ENCODE measurements around the gene ADSL. TPM values are rescaled to one million over a fixed set of nuclear protein-coding genes. Genes with fewer than 3 reads are reported as not detected.

ADSL gene
- total RNA-seq, 1 donor from 2014 or later = 153 TPM

DNA sequence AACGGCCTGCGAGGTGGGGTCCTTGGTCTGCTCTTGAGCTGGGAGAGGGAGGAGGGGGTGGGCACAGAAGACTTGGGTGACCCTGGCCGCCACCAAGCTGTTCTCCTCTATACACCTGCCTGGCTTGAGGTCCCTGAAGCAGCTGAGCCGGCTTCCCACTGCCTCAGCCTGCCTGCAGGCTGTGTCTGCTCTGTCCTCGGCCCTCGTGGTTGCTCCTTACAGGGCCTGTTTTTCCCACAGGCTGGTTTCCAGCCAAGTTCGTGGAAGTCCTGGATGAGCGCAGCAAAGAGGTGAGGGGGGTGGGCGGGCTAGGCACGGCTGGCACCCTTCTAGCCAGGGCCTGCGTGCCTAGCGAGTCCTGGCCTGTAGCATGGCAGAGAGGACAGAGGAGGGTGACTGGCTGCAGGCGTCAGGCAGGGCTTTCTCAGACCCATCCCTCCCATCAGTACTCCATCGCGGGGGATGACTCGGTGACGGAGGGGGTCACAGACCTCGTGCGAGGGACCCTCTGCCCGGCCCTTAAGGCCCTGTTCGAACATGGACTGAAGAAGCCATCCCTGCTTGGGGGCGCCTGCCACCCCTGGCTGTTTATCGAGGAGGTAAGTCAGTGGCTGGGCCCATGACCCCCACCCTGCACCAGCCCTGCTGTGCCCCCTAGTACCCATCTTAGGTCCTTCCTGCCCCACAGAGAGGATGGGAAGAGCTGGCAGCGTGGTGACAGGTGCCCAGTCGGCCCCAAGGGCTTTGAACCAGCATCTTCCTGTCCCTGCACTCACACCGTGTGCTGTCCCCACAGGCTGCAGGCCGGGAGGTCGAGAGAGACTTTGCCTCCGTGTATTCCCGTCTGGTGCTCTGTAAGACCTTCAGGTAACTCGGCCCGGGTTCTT is 61.8 kb downstream of the ADSL start:
- peaks cover 7% of the 10 kb centered on the region for H3K36me3 ChIP-seq (ENCODE audit: control insufficient read depth, insufficient read depth, low read length)
- no peak for DNase-seq (ENCODE audit: low read depth)
- no peak overlapping the region for H3K4me3 ChIP-seq (ENCODE audit: low read depth, low read length)
- no peaks in the 10 kb centered on the region for H3K27me3 ChIP-seq (ENCODE audit: control insufficient read depth, insufficient read depth, low read length)
- TF ChIP-seq, protein P1, sequence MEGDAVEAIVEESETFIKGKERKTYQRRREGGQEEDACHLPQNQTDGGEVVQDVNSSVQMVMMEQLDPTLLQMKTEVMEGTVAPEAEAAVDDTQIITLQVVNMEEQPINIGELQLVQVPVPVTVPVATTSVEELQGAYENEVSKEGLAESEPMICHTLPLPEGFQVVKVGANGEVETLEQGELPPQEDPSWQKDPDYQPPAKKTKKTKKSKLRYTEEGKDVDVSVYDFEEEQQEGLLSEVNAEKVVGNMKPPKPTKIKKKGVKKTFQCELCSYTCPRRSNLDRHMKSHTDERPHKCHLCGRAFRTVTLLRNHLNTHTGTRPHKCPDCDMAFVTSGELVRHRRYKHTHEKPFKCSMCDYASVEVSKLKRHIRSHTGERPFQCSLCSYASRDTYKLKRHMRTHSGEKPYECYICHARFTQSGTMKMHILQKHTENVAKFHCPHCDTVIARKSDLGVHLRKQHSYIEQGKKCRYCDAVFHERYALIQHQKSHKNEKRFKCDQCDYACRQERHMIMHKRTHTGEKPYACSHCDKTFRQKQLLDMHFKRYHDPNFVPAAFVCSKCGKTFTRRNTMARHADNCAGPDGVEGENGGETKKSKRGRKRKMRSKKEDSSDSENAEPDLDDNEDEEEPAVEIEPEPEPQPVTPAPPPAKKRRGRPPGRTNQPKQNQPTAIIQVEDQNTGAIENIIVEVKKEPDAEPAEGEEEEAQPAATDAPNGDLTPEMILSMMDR (IDR thresholded peaks at IDR 0.05; ENCODE audit: insufficient read depth, low read length, poor library complexity, severe bottlenecking) = no peak

DNA sequence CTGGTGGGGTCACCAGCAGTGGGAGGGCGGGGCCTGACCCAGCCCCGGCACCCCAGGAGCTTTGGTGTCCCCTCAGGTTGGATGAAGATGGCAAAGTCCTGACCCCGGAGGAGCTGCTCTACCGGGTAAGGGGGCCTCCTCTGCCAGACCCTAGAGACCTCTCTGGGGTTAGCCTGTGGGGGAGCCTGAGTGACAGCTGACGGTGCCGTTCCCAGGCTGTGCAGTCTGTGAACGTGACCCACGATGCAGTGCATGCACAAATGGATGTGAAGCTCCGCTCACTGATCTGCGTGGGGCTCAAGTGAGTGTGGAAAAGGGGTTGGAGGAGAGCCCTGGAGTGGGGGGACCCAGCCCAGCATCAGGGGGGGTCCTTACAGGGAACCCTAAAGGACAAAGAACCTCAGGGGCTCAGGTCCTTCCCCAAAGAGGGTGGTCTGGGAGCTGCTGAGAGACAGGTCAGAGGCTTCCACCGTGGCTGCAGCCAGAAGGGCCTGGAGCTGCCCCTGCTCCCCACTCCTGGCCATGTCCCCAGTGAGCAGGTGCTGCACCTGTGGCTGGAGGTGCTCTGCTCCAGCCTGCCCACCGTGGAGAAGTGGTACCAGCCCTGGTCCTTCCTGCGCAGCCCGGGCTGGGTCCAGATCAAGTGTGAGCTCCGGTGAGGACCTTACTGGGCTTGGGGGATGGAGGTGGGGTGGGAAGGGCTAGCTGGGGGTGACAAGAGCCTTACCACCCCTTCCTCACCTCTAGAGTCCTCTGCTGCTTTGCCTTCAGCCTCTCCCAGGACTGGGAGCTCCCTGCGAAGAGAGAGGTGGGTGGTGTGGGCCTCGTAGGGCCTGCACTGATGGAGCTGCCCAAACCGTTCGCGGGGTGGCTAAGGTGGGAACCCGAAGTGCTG is 62.7 kb downstream of the ADSL start:
- TF ChIP-seq, protein P1 (IDR thresholded peaks at IDR 0.05; ENCODE audit: insufficient read depth, low read length, poor library complexity, severe bottlenecking) = no peak

DNA sequence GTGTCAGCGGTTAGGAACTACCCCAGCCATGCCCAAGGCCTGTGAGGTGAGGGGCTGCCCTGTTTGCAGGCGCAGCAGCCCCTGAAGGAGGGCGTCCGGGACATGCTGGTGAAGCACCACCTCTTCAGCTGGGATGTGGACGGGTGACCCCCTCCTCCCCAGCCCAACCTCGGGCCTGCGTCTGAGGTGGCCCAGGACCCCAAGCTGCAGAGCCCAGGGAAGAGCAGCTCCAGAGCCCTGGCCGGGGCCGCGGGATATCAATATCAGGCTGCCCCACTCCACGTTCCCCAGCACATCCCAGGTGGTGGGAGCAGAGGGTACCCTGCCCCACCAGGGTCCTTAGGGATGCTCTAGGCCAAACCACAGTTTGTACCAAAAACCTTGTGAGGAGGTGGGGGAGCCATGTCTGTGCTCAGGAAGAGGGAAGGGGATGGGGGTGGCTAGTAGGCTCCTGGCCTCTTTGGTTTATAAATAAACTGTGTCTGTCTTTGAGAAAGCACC is 63.4 kb downstream of the ADSL start:
- no peak overlapping the region for H3K4me3 ChIP-seq (ENCODE audit: low read depth, low read length)
- no peak for DNase-seq (ENCODE audit: low read depth)
- H3K27me3 ChIP-seq (ENCODE audit: control insufficient read depth, insufficient read depth, low read length) = no peaks in the 10 kb centered on the region
- peaks cover 5% of the 10 kb centered on the region for H3K36me3 ChIP-seq (ENCODE audit: control insufficient read depth, insufficient read depth, low read length)
- TF ChIP-seq, protein P1 (IDR thresholded peaks at IDR 0.05; ENCODE audit: insufficient read depth, low read length, poor library complexity, severe bottlenecking) = no peak

More for the DNA sequence above, 62.7 kb downstream of the ADSL start:
- Histone ChIP-seq H3K36me3 (ENCODE audit: control insufficient read depth, insufficient read depth, low read length) (peaks cover 7% of the 10 kb centered on the region), H3K4me3 (ENCODE audit: low read depth, low read length) (no peak overlapping the region), H3K27me3 (ENCODE audit: control insufficient read depth, insufficient read depth, low read length) (no peaks in the 10 kb centered on the region)
- no peak for DNase-seq (ENCODE audit: low read depth)

DNA sequence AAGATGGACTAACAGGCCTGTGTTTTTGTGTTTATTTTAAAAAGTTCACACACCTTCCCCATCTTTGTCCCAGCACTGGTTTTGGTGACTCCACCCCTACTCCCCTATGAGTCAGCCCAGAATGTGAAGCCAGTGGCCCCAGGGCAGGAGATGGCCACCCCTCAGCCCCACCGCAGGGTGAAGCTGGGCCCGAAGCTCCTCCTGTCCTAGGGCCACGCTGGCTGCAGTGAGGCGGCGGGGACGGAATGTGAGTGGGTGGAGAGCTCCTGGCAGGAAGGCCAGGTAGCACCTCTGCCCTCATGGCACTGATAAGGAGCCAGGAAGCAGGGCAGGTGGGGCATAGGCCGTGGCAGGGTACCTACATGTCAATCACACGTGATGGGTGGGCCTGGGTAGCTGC is 64.0 kb downstream of the ADSL start:
- no peak overlapping the region for H3K4me3 ChIP-seq (ENCODE audit: low read depth, low read length)
- H3K36me3 ChIP-seq (ENCODE audit: control insufficient read depth, insufficient read depth, low read length) = peaks cover 5% of the 10 kb centered on the region
- H3K27me3 ChIP-seq (ENCODE audit: control insufficient read depth, insufficient read depth, low read length) = no peaks in the 10 kb centered on the region
- DNase-seq (ENCODE audit: low read depth) = no peak
- TF ChIP-seq, protein P1 (IDR thresholded peaks at IDR 0.05; ENCODE audit: insufficient read depth, low read length, poor library complexity, severe bottlenecking) = no peak

DNA sequence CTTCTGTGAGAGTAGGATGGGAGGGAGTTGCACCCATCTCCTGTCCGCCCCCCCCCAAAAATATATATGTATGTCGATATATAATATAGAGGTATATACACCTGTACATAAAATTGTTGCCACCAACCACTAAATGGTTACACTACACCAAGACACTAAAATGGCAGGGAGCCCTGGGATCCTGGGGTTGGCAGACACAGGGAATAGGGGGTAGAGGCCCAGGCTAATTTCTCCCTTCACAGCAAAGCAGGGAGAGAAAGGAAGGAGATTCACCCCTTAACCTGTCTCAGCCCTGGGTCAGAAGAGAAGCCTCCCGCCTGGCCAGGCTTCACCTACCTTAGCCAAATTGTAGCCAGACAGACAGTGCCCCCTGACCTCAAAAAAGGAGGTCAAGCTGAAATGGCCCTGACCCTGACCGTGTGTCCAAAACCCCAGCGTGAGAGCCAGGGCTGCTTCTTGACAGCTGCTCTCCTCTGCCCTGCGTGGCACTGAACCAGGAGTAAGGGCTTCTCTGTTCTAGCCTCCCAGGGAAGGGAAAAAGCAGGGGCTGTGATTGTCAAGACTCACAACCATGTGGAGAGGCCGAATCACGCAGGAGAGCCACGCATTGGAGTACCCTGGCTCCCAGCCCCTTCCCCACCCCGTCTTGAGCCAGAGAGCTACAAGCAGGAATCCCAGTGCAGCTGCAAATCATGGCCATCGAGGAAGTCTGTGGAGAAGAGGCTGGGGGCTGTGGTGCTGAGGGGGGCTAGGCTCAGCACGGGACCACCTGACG is 64.6 kb downstream of the ADSL start:
- TF ChIP-seq, protein P1 (IDR thresholded peaks at IDR 0.05; ENCODE audit: insufficient read depth, low read length, poor library complexity, severe bottlenecking) = no peak
- no peaks in the 10 kb centered on the region for H3K27me3 ChIP-seq (ENCODE audit: control insufficient read depth, insufficient read depth, low read length)
- H3K36me3 ChIP-seq (ENCODE audit: control insufficient read depth, insufficient read depth, low read length) = peaks cover 3% of the 10 kb centered on the region
- H3K4me3 ChIP-seq (ENCODE audit: low read depth, low read length) = no peak overlapping the region
- no peak for DNase-seq (ENCODE audit: low read depth)

Data from kidney epithelial cell (primary cell).